ENCODE data around the gene ZNF865.
A peak's percentile ranks its signal among the peaks of the same experiment; 100 is the strongest.

ZNF865 gene

DNA sequence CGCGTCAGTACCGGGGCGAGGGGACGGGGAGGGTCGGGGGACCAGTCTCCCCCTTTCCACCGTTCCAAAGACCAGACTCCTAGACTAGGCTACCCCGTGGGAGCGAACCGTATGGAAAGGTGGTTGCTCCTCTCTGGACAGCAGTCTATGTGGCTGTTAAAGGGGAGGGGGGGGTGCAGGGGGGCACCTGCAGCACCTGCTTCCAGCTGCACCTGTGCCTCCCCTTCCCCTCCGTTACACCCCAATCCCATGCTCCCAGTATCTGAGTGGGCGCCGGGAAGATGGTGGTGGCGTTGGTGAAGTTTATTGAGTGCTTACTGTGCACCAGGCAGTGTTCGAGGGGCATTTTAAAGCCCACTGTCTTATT is 4.8 kb upstream of the ZNF865 start:
- Histone ChIP-seq H3K27ac (ENCODE audit: low read depth, low read length, poor library complexity, severe bottlenecking) (peak overlapping the region; percentile 86), H3K9ac (ENCODE audit: low read length) (peak overlapping the region; percentile 83), H3K9me3 (ENCODE audit: low read length) (no peaks in the 10 kb centered on the region), H2AFZ (ENCODE audit: low read length) (no peak overlapping the region), H3K9me2 (ENCODE audit: low read depth, low read length) (no peaks in the 10 kb centered on the region), H3K4me1 (ENCODE audit: insufficient read depth, low read length, severe bottlenecking) (peaks cover 17% of the 10 kb centered on the region), H4K20me1 (ENCODE audit: insufficient read depth, low read length) (no peaks in the 10 kb centered on the region), H3K27me3 (ENCODE audit: insufficient read depth, low read length) (no peaks in the 10 kb centered on the region), H3K4me3 (ENCODE audit: low read depth, low read length, poor library complexity, severe bottlenecking) (peak overlapping the region; percentile 67), H3K36me3 (ENCODE audit: insufficient read depth, low read length) (peaks cover 9% of the 10 kb centered on the region), H3K4me2 (ENCODE audit: low read length) (peak overlapping the region; percentile 78), H3K79me2 (ENCODE audit: insufficient read depth, low read length) (no peaks in the 10 kb centered on the region), H3F3A (ENCODE audit: insufficient read depth, low read length) (no peaks in the 10 kb centered on the region; the same call in 1 of the 2 replicates)
- TF ChIP-seq EZH2 (IDR thresholded peaks at IDR 0.05; ENCODE audit: borderline replicate concordance, low read length) (no peak), CTCF (IDR thresholded peaks at IDR 0.05; ENCODE audit: low read length) (no peak)

DNA sequence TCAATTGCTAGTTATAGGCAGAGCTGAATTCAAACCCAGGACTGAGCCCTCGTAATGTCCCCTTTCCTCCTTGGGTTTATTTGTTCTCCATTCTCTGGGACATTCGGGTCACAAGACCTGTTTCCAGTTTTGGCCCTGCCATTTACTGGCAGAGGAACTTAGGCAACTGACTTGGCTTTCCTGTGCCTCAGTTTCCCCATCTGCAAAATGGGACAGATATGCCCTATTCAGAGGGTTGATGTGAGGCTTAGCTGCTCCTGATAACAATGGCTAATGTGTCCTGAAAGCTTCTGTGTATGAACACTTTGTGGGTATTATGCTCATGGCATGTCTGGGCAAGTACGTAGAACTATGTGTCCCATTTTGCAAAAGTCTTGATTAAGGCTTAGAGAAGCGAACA is 4.4 kb upstream of the ZNF865 start:
- H3F3A ChIP-seq (ENCODE audit: insufficient read depth, low read length), result no peaks in the 10 kb centered on the region; the same call in 1 of the 2 replicates
- TF ChIP-seq EZH2 (IDR thresholded peaks at IDR 0.05; ENCODE audit: borderline replicate concordance, low read length) (no peak), CTCF (IDR thresholded peaks at IDR 0.05; ENCODE audit: low read length) (no peak)
- no peak overlapping the region for H2AFZ ChIP-seq (ENCODE audit: low read length)
- H3K9ac ChIP-seq (ENCODE audit: low read length), result peak overlapping the region; percentile 83
- no peaks in the 10 kb centered on the region for H3K9me3 ChIP-seq (ENCODE audit: low read length)
- peak overlapping the region; percentile 78 for H3K4me2 ChIP-seq (ENCODE audit: low read length)
- no peaks in the 10 kb centered on the region for H3K9me2 ChIP-seq (ENCODE audit: low read depth, low read length)
- H3K4me3 ChIP-seq (ENCODE audit: low read depth, low read length, poor library complexity, severe bottlenecking), result peak overlapping the region; percentile 67
- H3K36me3 ChIP-seq (ENCODE audit: insufficient read depth, low read length), result peaks cover 4% of the 10 kb centered on the region; the same call in 1 of the 2 replicates
- peak overlapping the region; percentile 86 for H3K27ac ChIP-seq (ENCODE audit: low read depth, low read length, poor library complexity, severe bottlenecking)
- no peaks in the 10 kb centered on the region for H3K27me3 ChIP-seq (ENCODE audit: insufficient read depth, low read length)
- H3K4me1 ChIP-seq (ENCODE audit: insufficient read depth, low read length, severe bottlenecking), result peaks cover 17% of the 10 kb centered on the region
- H4K20me1 ChIP-seq (ENCODE audit: insufficient read depth, low read length), result no peaks in the 10 kb centered on the region
- H3K79me2 ChIP-seq (ENCODE audit: insufficient read depth, low read length), result no peaks in the 10 kb centered on the region

DNA sequence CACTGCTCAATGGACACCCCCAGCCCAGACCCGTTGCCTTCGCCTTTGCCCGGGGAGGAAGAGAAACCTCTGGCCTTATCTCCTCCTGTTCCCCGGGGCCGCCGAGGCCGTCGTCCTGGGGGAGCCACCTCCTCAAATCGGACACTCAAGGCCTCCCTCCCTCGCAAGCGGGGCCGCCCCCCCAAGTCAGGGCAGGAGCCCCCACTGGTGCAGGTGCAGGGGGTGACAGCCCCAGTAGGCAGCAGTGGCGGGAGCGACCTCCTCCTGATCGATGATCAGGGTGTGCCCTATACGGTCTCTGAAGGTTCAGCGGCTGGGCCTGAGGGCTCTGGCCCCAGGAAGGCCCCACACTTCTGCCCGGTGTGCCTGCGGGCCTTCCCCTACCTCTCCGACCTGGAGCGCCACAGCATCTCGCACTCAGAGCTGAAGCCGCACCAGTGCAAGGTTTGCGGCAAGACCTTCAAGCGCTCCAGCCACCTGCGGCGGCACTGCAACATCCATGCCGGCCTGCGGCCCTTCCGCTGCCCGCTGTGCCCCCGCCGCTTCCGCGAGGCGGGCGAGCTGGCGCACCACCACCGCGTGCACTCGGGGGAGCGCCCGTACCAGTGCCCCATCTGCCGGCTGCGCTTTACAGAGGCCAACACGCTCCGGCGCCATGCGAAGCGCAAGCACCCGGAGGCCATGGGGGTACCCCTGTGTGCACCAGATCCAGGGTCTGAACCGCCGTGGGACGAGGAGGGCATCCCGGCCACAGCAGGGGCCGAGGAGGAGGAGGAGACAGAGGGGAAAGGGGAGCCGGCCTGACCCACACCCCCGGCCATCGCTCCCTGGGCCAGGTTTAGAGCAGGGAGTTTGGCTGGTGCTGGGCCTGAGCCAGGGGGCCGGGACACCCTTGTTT is 3.1 kb upstream of the ZNF865 start:
- no peaks in the 10 kb centered on the region for H3K9me2 ChIP-seq (ENCODE audit: low read depth, low read length)
- H3K27ac ChIP-seq (ENCODE audit: low read depth, low read length, poor library complexity, severe bottlenecking), result peak overlapping the region; percentile 86
- H3K79me2 ChIP-seq (ENCODE audit: insufficient read depth, low read length), result no peaks in the 10 kb centered on the region
- no peak overlapping the region for H3K4me2 ChIP-seq (ENCODE audit: low read length)
- no peaks in the 10 kb centered on the region for H3K27me3 ChIP-seq (ENCODE audit: insufficient read depth, low read length)
- no peak overlapping the region for H2AFZ ChIP-seq (ENCODE audit: low read length)
- H3K9ac ChIP-seq (ENCODE audit: low read length), result no peak overlapping the region
- H3F3A ChIP-seq (ENCODE audit: insufficient read depth, low read length), result no peaks in the 10 kb centered on the region; the same call in 1 of the 2 replicates
- H3K36me3 ChIP-seq (ENCODE audit: insufficient read depth, low read length), result 0 out of 2 replicates have a peak, but pooled peaks cover 6% of the 10 kb centered on the region
- no peak overlapping the region for H3K4me3 ChIP-seq (ENCODE audit: low read depth, low read length, poor library complexity, severe bottlenecking)
- no peaks in the 10 kb centered on the region for H4K20me1 ChIP-seq (ENCODE audit: insufficient read depth, low read length)
- H3K4me1 ChIP-seq (ENCODE audit: insufficient read depth, low read length, severe bottlenecking), result peaks cover 24% of the 10 kb centered on the region
- no peak for TF ChIP-seq CTCF (IDR thresholded peaks at IDR 0.05; ENCODE audit: low read length)
- TF ChIP-seq EZH2 (IDR thresholded peaks at IDR 0.05; ENCODE audit: borderline replicate concordance, low read length), result no peak
- no peaks in the 10 kb centered on the region for H3K9me3 ChIP-seq (ENCODE audit: low read length)
